Measurements from ENCODE around the gene SHISA5.

SHISA5 gene

DNA sequence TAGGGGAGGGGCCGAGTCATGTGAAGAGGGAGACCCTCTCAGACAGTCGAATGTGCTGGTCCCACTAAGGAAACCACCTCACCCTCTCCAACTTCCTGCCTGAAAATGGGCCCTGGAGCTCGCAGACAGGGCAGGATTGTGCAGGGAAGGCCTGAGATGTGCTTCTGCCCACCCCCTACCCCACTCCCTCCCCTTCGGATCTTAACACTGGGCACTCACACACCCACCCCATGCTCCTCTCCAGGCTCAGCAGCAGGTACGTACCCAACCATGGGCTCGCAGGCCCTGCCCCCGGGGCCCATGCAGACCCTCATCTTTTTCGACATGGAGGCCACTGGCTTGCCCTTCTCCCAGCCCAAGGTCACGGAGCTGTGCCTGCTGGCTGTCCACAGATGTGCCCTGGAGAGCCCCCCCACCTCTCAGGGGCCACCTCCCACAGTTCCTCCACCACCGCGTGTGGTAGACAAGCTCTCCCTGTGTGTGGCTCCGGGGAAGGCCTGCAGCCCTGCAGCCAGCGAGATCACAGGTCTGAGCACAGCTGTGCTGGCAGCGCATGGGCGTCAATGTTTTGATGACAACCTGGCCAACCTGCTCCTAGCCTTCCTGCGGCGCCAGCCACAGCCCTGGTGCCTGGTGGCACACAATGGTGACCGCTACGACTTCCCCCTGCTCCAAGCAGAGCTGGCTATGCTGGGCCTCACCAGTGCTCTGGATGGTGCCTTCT is 37.4 kb downstream of the SHISA5 start:
- DNase-seq (ENCODE audit: low read depth in 1 of 2, low spot score in 1 of 2) = peak; percentile 40 to 43
- TF ChIP-seq POLR2AphosphoS5 (IDR thresholded peaks at IDR 0.05; ENCODE audit: low read depth) (peak; percentile 14), REST (IDR thresholded peaks at IDR 0.05; ENCODE audit: insufficient replicate concordance, low read depth) (no peak), GABPA (IDR thresholded peaks at IDR 0.05; ENCODE audit: low read depth) (no peak)
- TF ChIP-seq, protein P1, sequence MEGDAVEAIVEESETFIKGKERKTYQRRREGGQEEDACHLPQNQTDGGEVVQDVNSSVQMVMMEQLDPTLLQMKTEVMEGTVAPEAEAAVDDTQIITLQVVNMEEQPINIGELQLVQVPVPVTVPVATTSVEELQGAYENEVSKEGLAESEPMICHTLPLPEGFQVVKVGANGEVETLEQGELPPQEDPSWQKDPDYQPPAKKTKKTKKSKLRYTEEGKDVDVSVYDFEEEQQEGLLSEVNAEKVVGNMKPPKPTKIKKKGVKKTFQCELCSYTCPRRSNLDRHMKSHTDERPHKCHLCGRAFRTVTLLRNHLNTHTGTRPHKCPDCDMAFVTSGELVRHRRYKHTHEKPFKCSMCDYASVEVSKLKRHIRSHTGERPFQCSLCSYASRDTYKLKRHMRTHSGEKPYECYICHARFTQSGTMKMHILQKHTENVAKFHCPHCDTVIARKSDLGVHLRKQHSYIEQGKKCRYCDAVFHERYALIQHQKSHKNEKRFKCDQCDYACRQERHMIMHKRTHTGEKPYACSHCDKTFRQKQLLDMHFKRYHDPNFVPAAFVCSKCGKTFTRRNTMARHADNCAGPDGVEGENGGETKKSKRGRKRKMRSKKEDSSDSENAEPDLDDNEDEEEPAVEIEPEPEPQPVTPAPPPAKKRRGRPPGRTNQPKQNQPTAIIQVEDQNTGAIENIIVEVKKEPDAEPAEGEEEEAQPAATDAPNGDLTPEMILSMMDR (IDR thresholded peaks at IDR 0.05; ENCODE audit: insufficient read depth, low read length) = no peak
- H3K27ac ChIP-seq (replicated peaks) = peak overlapping the region; percentile 85
- H3K4me3 ChIP-seq (replicated peaks; ENCODE audit: insufficient read depth, low read length) = peak overlapping the region; percentile 57
- no peaks in the 10 kb centered on the region for H3K27me3 ChIP-seq (ENCODE audit: insufficient read depth, poor library complexity, severe bottlenecking)

GRCh38 chr3:48465531-48466378 is 38.2 kb downstream of the SHISA5 start:
- H3K27me3 ChIP-seq (ENCODE audit: insufficient read depth, poor library complexity, severe bottlenecking) = no peaks in the 10 kb centered on the region
- peak; percentile 88 for TF ChIP-seq POLR2AphosphoS5 (IDR thresholded peaks at IDR 0.05; ENCODE audit: low read depth)
- no peak for TF ChIP-seq REST (IDR thresholded peaks at IDR 0.05; ENCODE audit: insufficient replicate concordance, low read depth)
- TF ChIP-seq, protein P1 (IDR thresholded peaks at IDR 0.05; ENCODE audit: insufficient read depth, low read length) = peak; percentile 33
- no peak for TF ChIP-seq SPI1 (IDR thresholded peaks at IDR 0.05; ENCODE audit: borderline replicate concordance, low read depth)
- peak overlapping the region; percentile 85 for H3K27ac ChIP-seq (replicated peaks)
- DNase-seq (ENCODE audit: low read depth in 1 of 2, low spot score in 1 of 2) = peak; percentile 82 to 95
- peak overlapping the region; percentile 57 for H3K4me3 ChIP-seq (replicated peaks; ENCODE audit: insufficient read depth, low read length)

GRCh38 chr3:48465237-48465530 is 38.8 kb downstream of the SHISA5 start:
- Histone ChIP-seq H3K4me3 (replicated peaks; ENCODE audit: insufficient read depth, low read length) (no peak overlapping the region), H3K27ac (replicated peaks) (peak overlapping the region; percentile 85), H3K27me3 (ENCODE audit: insufficient read depth, poor library complexity, severe bottlenecking) (no peaks in the 10 kb centered on the region)
- no peak for TF ChIP-seq REST (IDR thresholded peaks at IDR 0.05; ENCODE audit: insufficient replicate concordance, low read depth)
- no peak for DNase-seq (ENCODE audit: low read depth in 1 of 2, low spot score in 1 of 2)
